CD4-positive, CD25-positive, alpha-beta regulatory T cell (primary cell): ENCODE measurements around the gene CARHSP1. TPM values are rescaled to one million over a fixed set of nuclear protein-coding genes. Genes with fewer than 3 reads are reported as not detected.

ENCODE experiments used
- ATAC-seq, 2 donors: fragments of 150-1000 bp; cut with Tn5 transposase; one replicate each; pipeline ENCODE4 v1.10.0; 2021; ENCODE audit warnings: low read depth in 2 of 2, moderate number of reproducible peaks in 2 of 2, moderate library complexity in 1 of 2
- DNase-seq, 3 donors: peaks; one replicate each; pipeline versions ENCODE4 v3.0.0 to v3.0.0-alpha.2; 2012 to 2022; ENCODE audit warnings: mixed read lengths in 1 of 3
- H3K27ac ChIP-seq: one replicate; pipeline ENCODE4 v1.7.0; 2013; ENCODE audit warnings: mild to moderate bottlenecking, low read length; ENCODE audit not compliant: insufficient read depth, poor library complexity, severe bottlenecking
- H3K27me3 ChIP-seq: one replicate; pipeline ENCODE4 v1.7.0; 2013; ENCODE audit warnings: low read length; ENCODE audit not compliant: control insufficient read depth, insufficient read depth
- H3K36me3 ChIP-seq: one replicate; pipeline ENCODE4 v1.7.0; 2013; ENCODE audit warnings: mild to moderate bottlenecking, low read length, moderate library complexity; ENCODE audit not compliant: control insufficient read depth, insufficient read depth
- H3K4me1 ChIP-seq: 2 replicates; pipeline ENCODE4 v1.7.0; 2013; ENCODE audit warnings: mild to moderate bottlenecking, low read length; ENCODE audit not compliant: insufficient read depth, control insufficient read depth, poor library complexity, severe bottlenecking
- H3K4me3 ChIP-seq: one replicate; pipeline ENCODE4 v1.7.0; 2013; ENCODE audit warnings: low read depth, mild to moderate bottlenecking, low read length, moderate library complexity
- H3K9me3 ChIP-seq, 2 experiments: 1 replicate in 1 of 2; 2 replicates in 1 of 2; pipeline ENCODE4 v1.7.0; 2013; ENCODE audit warnings: low read length in 2 of 2, mild to moderate bottlenecking in 1 of 2, moderate library complexity in 1 of 2; ENCODE audit not compliant: control insufficient read depth in 2 of 2
- H3K27ac Mint-ChIP-seq, 3 donors: one replicate each; pipeline ENCODE4 v1.8.0; 2020 to 2022; ENCODE audit warnings: mild to moderate bottlenecking in 3 of 3, mixed read lengths in 3 of 3, moderate library complexity in 2 of 3
- H3K27me3 Mint-ChIP-seq: one replicate; pipeline ENCODE4 v1.8.0; 2022; ENCODE audit warnings: mild to moderate bottlenecking, mixed read lengths
- H3K36me3 Mint-ChIP-seq: one replicate; pipeline ENCODE4 v1.8.0; 2020; ENCODE audit warnings: mixed read lengths
- H3K4me1 Mint-ChIP-seq, 4 donors: one replicate each; pipeline ENCODE4 v1.8.0; 2020 to 2022; ENCODE audit warnings: mixed read lengths in 4 of 4, mild to moderate bottlenecking in 1 of 4
- H3K4me3 Mint-ChIP-seq, 4 donors: one replicate each; pipeline ENCODE4 v1.8.0; 2020 to 2022; ENCODE audit warnings: mild to moderate bottlenecking in 4 of 4, mixed read lengths in 4 of 4, moderate library complexity in 3 of 4
- H3K9me3 Mint-ChIP-seq, 7 donors: one replicate each; pipeline ENCODE4 v1.8.0; 2020 to 2022; ENCODE audit warnings: mixed read lengths in 7 of 7, mild to moderate bottlenecking in 3 of 7, moderate library complexity in 2 of 7
- polyA plus RNA-seq, 4 donors: library from polyadenylated mRNA; unstranded; fragments of 300-500 nt; fragmentation: Illumina TruSeq; gene quantifications; one replicate each; pipeline ENCODE4 v1.2.3, GENCODE V29; 2021
- total RNA-seq: library from RNA; stranded (reverse); gene quantifications from one replicate; pipeline ENCODE4 v1.2.3, GENCODE V29; 2022

Gene CARHSP1
- total and polyA plus RNA-seq, 5 donors from 2014 or later, result 55.3 to 94.8 (median 74.8) TPM

GRCh38 chr16:8862309-8863130 lies 6.3 kb downstream of the CARHSP1 start:
- H3K27ac ChIP-seq, result no peak overlapping the region
- no peaks in the 10 kb centered on the region for H3K27me3 Mint-ChIP-seq
- no peaks in the 10 kb centered on the region for H3K9me3 ChIP-seq
- H3K36me3 ChIP-seq, result peaks cover 23% of the 10 kb centered on the region
- H3K4me3 ChIP-seq, result no peak overlapping the region
- H3K27me3 ChIP-seq, result no peaks in the 10 kb centered on the region
- H3K9me3 Mint-ChIP-seq, result no peaks in the 10 kb centered on the region
- no peak for DNase-seq
- H3K27ac Mint-ChIP-seq, result peak overlapping the region in 2 of 3 donors; percentile 23 to 62
- H3K4me1 ChIP-seq, result peaks cover 24% of the 10 kb centered on the region
- ATAC-seq, result no peak
- peak overlapping the region in 2 of 4 donors; percentile 32 to 46 for H3K4me3 Mint-ChIP-seq
- peaks cover 7% of the 10 kb centered on the region for H3K36me3 Mint-ChIP-seq
- H3K4me1 Mint-ChIP-seq, result peaks cover 0 to 51% (median 33%) of the 10 kb centered on the region in 4 donors

- no peaks in the 10 kb centered on the region for H3K27me3 Mint-ChIP-seq
- peaks cover 16% of the 10 kb centered on the region for H3K4me1 ChIP-seq
- no peaks in the 10 kb centered on the region for H3K9me3 Mint-ChIP-seq
- ATAC-seq (no peak), DNase-seq (no peak)
- peaks cover 10% of the 10 kb centered on the region for H3K36me3 Mint-ChIP-seq
- H3K27ac ChIP-seq, result no peak overlapping the region
- no peak overlapping the region for H3K4me3 ChIP-seq
- H3K27me3 ChIP-seq, result no peaks in the 10 kb centered on the region
- H3K36me3 ChIP-seq, result peaks cover 24% of the 10 kb centered on the region
- peaks cover 0 to 46% (median 28%) of the 10 kb centered on the region in 4 donors for H3K4me1 Mint-ChIP-seq
- H3K4me3 Mint-ChIP-seq, result peak overlapping the region in 1 of 4 donors; percentile 15
- peak overlapping the region in 2 of 3 donors; percentile 23 to 69 for H3K27ac Mint-ChIP-seq
- H3K9me3 ChIP-seq, result no peaks in the 10 kb centered on the region
Observed at GRCh38 chr16:8861563-8862308, 7.1 kb downstream of the CARHSP1 start.

GRCh38 chr16:8859913-8860881 lies 8.6 kb downstream of the CARHSP1 start:
- ATAC-seq (no peak), DNase-seq (no peak)
- Mint-ChIP-seq H3K4me1 (peaks cover 0 to 34% (median 18%) of the 10 kb centered on the region in 4 donors), H3K4me3 (peak overlapping the region in 1 of 4 donors; percentile 51), H3K36me3 (peaks cover 16% of the 10 kb centered on the region), H3K27ac (peak overlapping the region in 1 of 3 donors; percentile 26), H3K9me3 (no peaks in the 10 kb centered on the region), H3K27me3 (no peaks in the 10 kb centered on the region)
- H3K4me3 ChIP-seq, result no peak overlapping the region
- H3K27me3 ChIP-seq, result no peaks in the 10 kb centered on the region
- H3K4me1 ChIP-seq, result peaks cover 1% of the 10 kb centered on the region
- peaks cover 38% of the 10 kb centered on the region for H3K36me3 ChIP-seq
- no peaks in the 10 kb centered on the region for H3K9me3 ChIP-seq
- H3K27ac ChIP-seq, result no peak overlapping the region

GRCh38 chr16:8858994-8859912 lies 9.6 kb downstream of the CARHSP1 start:
- Histone ChIP-seq H3K4me1 (no peaks in the 10 kb centered on the region), H3K27me3 (no peaks in the 10 kb centered on the region), H3K9me3 (no peaks in the 10 kb centered on the region), H3K36me3 (peaks cover 42% of the 10 kb centered on the region), H3K4me3 (no peak overlapping the region), H3K27ac (no peak overlapping the region)
- Mint-ChIP-seq H3K36me3 (peaks cover 19% of the 10 kb centered on the region), H3K27ac (peak overlapping the region in 1 of 3 donors; percentile 43), H3K4me3 (no peak overlapping the region), H3K4me1 (peaks cover 0 to 29% (median 15%) of the 10 kb centered on the region in 4 donors), H3K9me3 (no peaks in the 10 kb centered on the region), H3K27me3 (no peaks in the 10 kb centered on the region)
- DNase-seq, result no peak
- no peak for ATAC-seq

- Histone ChIP-seq H3K4me3 (no peak overlapping the region), H3K27me3 (no peaks in the 10 kb centered on the region), H3K4me1 (no peaks in the 10 kb centered on the region), H3K9me3 (no peaks in the 10 kb centered on the region), H3K27ac (no peak overlapping the region), H3K36me3 (peaks cover 49% of the 10 kb centered on the region)
- peaks cover 27% of the 10 kb centered on the region for H3K36me3 Mint-ChIP-seq
- no peak for ATAC-seq
- no peaks in the 10 kb centered on the region for H3K27me3 Mint-ChIP-seq
- H3K27ac Mint-ChIP-seq, result no peak overlapping the region
- peaks cover 5 to 18% (median 6%) of the 10 kb centered on the region in 4 donors for H3K4me1 Mint-ChIP-seq
- no peaks in the 10 kb centered on the region for H3K9me3 Mint-ChIP-seq
- no peak overlapping the region for H3K4me3 Mint-ChIP-seq
- no peak for DNase-seq
Observed at GRCh38 chr16:8855972-8856371, 12.8 kb downstream of the CARHSP1 start.

DNA sequence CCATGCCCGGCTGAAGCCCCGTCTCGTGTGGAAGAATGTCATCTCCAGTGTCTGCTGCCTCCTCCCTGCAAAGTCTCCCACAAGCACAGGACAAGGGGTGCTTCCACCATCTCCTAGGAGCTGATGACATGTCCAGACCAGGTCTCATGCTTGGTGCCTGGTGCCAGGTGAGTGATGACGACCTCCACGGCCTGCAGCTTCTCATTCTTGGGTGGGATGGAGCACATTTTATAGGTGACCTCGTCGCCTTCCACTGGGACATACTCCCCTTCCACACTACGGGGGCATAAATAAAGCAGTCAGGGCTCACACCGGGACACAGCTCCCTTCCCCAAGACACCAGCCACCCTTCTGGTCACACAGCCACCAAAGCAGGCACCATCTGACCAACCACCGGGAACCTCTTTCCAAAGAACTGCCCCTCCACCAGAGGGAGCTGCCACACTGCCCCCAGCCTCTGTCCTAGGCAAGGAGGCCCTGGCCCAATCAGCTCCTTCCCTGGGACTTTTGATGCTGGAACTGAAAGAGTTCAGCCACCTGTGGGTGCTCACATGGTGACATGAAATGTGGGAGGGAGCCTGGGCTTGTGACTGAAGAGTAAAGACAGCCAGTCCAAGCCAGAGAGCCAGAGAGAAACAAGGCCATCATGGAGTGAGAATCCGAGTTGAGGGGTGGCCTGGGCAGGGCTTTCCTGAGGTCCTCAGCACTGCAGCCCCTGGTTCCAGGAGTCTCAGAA lies 13.6 kb downstream of the CARHSP1 start:
- H3K4me3 ChIP-seq, result no peak overlapping the region
- DNase-seq (no peak), ATAC-seq (no peak)
- Mint-ChIP-seq H3K27ac (no peak overlapping the region), H3K36me3 (peaks cover 31% of the 10 kb centered on the region), H3K4me1 (peaks cover 5 to 17% (median 6%) of the 10 kb centered on the region in 4 donors), H3K4me3 (no peak overlapping the region), H3K27me3 (no peaks in the 10 kb centered on the region), H3K9me3 (no peaks in the 10 kb centered on the region)
- no peaks in the 10 kb centered on the region for H3K4me1 ChIP-seq
- H3K27ac ChIP-seq, result no peak overlapping the region
- H3K27me3 ChIP-seq, result no peaks in the 10 kb centered on the region
- peaks cover 48% of the 10 kb centered on the region for H3K36me3 ChIP-seq
- no peaks in the 10 kb centered on the region for H3K9me3 ChIP-seq
